Central memory CD4-positive, alpha-beta T cell (primary cell): ENCODE data around the gene CRB1.
A peak's percentile ranks its signal among the peaks of the same experiment; 100 is the strongest.
"Not testable (repeated sequence)": the region's sequence is repeated elsewhere in the genome, so short reads cannot be mapped to it uniquely, and the experiment has no call there.

Experiments
- DNase-seq: peaks from one replicate; pipeline ENCODE4 v3.0.0; 2022

Gene CRB1

DNA sequence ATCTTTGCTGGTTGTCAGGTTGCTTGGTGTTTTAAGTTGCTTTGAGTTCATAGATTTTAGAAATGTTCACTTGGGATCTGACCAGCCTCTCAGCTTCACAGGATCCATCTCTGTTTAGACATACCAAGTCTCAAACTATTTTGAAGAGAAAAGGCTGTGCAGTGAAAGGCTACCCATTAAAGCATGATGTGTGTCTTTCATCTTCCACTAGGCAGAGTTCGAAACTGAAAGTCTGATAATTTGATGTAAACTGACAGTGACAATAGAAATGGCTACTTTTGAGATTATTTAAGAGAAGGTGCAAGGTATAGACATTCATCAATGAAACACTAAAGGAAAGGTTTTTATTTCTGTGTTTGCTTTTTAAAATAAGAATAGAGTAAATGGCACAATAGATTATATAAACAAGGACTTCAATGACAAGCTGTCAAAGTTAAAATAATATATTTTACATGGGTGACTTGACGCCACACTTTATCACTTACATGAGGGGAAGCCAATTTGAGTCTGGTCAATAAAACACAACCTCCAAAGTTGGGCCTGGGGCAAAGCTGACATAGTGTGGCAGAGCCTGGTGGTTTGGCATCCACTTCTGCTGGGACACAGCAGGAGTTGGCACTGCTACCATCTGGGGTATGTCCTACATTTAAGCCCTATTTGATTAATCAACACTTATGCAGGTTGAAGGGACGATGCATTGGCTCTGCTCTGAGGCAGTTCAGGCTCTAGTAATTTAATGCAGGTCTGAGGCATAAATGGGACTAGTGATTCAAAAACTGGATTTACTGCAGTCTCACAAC is 197.7 kb downstream of the CRB1 start:
- DNase-seq = no peak

DNA sequence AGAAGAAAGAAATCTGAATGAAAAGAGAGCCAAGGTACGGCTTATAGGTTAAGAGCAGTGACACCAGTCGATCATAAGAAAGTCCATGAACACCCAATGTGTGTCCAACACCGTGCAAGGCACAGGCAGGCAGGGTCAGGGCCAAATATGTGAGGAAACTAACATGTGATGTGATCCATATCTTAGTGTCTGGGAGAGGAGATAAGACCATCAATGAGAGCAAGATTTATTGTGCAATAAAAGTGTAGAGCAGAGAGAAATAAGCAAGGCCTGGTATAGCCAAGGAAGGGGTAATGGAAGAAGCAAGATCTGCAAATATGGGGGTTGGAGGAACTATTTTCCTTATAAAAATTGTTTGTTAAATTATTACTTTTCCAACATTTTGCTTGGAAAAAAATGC is 198.8 kb downstream of the CRB1 start:
- DNase-seq = no peak

DNA sequence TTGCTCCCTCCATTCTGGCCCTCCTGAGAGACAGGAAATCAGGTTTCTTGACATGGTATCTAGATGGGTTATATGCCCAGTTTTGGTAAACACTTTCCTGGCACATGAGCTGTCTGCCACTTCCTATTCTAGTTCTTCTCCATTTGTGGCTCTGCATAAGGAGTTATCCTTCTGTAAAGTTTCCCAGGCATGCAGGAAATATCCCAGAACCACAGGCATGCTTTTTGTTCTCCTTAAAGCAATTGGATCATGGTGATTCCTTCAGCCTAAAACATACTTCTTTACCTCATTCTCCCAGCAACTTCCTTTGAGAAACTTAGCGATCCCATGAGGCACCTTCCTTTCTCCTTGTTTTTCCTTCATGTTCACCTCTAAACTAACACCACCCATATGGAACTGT is 199.8 kb downstream of the CRB1 start:
- no peak for DNase-seq

DNA sequence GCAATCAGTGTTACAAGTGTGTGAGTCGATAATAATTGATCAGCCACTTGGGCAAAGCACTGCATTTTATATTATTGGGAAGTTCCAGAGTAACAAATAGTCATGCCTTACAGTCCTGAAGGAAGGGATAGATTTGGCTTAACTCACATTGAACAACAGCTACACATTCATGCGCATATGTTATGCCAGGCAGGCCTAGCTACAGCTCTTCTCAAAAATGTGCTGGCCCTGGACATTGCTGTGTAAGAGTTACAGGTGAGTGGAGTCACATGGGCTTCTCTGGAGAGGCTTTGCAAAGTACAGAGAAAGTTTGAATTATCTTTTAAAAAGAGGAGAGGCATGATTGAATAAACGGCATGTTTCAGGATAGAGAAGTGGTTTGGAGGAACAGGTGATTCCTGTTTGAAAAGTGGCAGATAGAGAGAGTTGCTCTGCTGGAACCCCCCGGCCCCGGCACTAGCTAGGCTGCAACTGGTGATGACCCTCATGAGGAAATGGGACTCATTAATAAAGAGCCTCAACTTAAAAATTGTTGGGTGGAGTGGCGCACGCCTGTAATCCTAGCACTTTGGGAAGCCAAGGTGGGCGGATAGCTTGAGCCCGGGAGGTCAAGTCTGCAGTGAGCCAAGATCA is 200.6 kb downstream of the CRB1 start:
- no peak for DNase-seq

DNA sequence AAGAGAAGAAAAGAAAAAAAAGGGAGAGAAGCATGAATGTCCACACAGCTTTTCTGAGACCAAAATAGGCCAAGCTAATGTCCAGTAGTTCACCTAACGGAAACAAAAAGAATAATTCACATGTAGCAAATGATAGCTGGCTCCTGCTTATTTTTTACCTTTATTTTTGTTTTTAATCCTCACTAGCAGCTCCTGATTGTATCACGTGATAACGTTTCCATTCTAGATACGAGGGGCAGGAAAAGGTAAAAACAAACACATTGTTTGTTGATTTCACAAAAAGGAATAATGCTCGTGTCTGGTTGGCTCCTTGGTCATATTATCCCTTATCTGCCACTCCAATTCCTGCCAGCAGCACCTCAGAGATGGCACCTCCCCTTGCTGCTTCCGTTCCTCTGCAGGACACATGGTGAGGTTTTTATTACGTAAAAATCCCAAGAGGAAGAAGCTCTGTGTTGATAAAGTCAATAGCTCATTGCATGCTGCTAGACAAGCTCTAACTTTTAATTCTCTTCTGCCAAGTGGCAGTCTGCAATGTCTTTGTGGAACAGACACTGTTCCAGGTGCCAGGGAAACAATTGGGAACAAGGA is 201.7 kb downstream of the CRB1 start:
- no peak for DNase-seq

DNA sequence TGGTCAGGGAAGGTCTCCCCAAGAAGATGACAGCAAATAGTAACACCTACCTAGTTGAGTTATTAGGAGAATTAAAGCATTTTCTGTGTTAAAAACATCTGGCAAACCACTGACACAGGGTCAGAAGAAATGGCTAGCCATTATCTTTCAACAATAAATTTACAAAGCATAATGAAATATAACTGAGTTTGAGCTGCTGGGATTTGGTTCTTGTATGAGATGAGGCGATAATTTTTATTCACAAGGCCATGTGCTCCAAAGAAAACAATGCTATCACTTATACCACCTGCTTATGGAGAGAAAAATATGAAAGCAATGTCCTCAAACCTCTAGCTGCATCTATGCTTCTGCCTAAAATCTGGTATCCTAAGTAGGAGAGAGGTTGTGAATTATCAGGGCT is 202.3 kb downstream of the CRB1 start:
- DNase-seq = no peak

DNA sequence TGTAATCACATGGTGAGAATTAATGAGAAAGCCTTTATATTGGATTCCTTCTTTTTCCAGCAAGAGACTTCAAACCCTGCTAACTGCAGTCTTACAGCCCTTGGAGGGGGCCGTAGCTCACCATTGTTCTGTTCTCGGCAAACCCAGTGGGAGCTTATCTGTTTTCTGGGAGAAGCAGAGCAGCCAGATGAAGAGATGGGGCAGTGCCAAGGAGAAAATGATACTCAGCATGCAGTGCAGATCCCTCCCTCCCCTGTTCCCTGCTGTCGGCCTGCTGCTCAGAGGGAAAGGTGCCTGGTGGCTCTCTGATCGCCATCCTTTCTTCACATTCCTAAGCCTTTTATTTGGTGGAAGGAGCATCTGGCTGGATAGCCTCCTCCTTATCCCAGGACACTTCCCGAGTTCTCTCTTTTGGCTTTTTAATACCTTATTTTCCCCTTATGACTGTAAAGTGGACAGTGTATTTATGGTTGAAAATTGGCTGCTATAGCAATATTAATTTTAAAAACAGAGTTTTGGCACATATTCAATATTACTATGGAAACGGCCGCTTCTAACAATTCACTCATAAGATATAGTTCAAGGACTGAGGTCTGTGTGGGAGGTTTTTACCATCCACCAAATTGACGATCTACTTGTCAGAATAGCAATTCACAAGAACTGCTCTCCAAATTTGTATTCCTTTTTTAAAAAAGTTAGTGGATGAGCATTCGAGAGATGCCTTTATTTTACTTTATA is 203.4 kb downstream of the CRB1 start:
- DNase-seq = no peak

DNA sequence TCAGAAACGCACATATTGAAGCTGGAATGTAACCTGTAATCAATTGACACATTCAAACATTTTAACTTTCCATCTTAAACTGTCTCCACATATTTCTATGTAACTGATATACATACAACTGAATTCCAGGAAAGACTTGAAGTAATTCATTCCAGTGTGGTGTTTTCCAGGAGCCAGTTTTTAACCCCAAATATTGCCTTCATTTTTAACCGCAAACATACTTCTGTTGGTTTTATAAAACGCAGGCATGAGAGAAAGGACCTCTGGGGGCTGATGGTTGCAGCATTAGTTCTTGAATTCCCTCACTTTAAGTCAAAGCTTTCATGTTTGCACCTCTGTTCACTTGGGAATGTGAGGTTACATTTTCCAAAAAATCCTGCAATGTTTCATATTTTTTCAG is 204.1 kb downstream of the CRB1 start:
- DNase-seq = no peak

DNA sequence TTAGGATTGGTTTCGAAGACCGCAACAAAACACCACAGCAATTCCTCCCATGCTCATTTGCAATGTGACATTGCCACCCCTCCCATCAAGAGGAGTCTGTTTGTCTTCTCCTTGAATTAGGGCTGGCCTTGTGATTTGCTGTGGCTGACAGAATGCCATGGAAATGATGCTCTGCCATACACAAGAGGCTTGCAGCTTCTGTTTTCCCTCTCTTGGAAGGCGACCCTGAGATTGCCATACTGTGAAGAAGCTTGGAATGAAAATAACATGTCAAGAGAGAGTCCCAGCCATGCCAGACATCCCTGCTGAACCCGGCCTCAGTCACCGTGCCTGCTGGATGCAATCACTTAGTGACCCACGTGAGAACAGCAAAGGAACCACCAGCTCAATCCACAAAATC is 212.4 kb downstream of the CRB1 start:
- no peak for DNase-seq

DNA sequence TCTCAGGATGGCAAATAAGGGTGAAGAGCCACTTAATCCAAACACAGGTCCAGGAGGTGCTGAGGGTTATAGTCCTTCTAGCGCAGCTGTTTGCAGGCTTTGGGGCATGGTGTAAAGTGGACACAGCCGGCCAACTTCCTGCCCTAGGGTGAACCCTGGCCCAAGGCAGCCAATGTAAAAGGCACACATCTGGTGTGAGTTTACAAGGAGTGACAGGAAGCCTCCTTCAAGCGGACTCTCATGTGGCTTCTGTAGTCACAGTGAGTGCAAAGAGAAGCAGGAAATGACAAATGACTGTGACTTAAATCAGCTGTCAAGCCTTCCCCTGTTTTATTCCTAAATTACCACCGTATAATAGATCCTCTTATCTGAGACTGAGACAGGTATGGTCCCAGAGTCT is 213.0 kb downstream of the CRB1 start:
- DNase-seq = no peak

DNA sequence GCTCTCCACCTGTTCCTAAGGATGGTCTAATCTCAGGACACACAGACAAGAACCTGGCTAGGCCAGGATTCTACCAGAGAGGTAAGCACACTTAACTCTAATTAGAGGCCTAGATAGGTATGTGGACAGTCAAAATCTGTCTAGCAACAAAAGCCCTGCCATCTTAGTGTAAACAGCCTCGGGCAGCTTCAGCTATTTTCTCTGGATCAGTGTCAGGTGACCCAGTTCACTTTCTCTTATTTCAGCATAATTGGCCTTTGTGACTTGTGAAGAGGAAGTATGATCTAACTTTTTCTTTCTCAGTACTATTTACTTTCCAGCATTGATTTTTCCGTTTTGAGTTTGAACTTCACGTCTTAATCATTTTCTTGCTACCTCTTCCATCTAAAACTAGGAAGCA is 217.7 kb downstream of the CRB1 start:
- no peak for DNase-seq

DNA sequence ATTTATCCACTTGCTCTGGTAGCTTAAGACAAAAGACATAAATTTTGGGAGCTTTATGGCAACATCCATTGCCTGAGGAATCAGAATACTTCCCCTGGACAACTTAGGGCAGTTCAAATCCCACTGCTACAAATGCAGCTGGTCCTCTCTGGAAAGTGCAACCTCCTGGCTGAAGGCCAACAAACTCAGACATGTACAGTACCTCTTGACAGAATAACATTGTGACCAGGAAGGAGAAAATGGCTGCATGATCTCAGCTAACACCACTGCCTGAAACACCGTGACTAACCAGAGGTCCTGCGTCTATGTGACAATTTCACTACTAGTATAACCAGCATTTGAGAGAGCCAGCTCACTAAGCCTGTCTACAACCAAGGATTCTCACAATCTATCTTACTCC is 218.9 kb downstream of the CRB1 start:
- DNase-seq = no peak

DNA sequence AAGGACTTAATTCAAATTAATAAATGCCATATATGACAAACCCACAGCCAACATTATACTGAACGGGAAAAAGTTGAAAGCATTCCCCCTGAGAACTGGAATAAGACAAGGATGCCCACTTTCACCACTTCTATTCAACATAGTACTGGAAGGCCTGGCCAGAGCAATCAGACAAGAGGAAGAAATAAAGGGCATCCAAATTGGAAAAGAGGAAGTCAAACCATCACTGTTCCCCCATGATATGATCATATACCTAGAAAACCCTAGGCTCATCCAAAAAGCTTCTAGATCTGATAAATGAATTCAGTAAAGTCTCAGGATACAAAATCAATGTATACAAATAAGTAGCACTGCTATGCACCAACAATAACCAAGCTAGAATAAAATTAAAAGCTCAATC is 223.5 kb downstream of the CRB1 start:
- DNase-seq = not testable (repeated sequence)

DNA sequence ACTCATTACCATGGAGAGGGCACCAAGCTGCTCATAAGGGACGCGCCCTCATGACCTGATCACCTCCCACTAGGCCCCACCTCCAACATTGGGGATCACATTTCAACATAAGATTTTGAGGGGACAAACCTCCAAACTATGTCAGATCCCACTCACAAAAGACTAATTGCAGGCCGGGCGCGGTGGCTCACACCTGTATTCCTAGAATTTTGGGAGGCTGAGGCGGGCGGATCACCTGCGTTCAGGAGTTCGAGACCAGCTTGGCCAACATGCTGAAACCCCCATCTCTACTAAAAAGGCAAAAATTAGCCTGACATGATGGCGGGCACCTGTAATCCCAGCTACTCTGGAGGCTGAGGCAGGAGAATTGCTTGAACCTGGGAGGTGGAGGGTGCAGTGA is 228.7 kb downstream of the CRB1 start:
- no peak for DNase-seq

DNA sequence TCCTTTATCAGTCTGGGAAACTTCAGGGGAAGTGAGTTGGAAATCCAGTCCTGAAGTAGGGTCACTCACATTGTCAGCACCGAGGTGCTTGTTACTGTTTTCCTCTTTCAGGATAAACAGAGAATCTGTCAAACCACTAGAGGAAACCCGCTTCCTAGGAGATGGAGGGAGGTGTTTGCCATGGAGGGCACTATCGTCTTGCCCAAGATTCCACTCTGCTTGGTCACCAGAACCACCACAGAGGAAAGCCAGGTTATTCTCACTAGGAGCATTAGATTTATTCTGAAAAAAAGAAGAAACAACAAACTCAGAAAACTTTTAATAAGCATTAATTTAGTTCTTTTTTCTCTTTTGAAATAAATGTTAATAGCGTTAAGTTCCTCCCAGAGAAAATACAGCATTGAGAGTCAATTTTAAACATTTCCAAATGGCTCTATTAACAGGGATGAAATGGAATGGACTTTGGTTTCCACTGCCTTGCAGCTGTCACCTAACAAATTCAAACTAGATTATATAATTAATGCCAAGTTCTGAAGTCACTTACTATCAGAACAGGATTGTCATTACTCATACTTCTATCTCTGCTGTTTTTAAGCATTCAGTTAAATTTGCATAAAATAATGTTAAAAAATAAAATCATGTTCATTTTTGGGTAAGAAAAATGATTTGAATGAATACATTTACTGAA is 242.8 kb downstream of the CRB1 start:
- no peak for DNase-seq

DNA sequence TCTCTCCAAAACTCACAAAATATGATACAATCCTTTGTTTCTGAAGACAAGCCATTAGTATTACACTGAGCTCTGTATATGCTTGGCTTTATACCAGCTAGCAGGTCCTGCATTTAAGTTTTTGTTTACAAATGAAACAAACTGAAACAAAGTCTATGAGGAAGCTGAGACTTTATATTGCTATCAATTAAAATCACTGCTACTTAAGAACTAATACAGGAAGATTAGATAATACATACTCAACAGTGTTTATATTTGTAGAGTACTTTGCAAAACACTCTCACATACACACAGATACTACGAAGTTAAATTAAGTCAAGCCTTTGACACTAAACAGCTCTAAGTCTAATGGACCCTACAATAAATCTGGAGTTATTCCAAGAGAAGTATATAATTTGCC is 247.4 kb downstream of the CRB1 start:
- no peak for DNase-seq

DNA sequence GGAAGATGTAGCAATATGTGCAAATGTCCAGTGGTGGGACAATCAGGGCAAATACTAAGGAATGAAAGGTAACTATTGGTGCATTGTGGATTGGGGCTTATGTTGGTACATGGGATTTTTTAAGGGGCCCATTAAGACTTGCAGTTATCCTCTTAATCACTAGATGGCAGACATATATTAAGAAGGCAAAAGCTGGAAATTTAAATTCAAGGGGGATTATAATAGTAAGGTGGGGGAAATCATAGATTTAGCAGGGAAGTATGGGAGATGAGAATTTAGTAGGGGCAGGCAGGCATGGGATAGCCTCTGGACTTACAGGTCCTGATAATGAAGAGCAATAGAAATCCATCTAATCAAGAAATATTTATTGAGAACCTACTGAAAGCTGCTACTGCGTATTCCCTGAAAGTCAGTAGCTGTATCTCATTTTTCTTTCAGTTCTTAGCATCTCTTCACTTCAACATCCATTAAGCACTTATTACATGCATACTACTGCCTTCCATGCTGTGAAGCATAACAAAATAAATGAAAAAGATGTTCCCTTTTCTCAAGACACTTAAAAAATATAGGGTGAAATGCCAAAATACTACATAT is 251.8 kb downstream of the CRB1 start:
- no peak for DNase-seq

DNA sequence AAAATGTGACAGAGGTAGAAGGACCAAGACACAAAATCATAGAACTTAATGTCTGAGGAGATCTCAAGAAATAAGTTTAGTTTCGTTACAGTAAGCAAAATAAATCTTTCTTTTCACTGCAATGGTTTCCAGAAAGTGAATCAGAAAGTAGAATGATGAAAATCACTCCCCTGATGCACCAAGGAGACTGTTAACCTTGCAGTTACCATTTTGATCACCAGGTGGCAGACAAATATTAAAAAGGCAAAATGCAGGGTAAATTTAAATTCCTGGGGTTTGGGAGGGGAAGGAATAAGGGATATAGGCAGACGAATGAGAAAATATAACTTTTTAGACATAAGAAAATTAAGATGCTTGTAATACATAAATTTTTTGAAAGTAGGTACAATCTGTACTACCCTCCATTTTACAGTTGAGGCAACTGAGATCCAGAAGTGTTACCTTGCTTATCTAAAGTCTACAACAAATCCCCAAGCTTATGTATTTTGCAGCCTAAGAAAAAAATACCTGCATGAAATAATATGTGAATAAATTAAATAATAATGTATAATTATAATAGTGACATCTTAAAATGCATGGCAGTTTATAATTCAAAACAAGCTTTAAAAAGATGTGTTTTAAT is 253.2 kb downstream of the CRB1 start:
- peak; percentile 8 for DNase-seq

DNA sequence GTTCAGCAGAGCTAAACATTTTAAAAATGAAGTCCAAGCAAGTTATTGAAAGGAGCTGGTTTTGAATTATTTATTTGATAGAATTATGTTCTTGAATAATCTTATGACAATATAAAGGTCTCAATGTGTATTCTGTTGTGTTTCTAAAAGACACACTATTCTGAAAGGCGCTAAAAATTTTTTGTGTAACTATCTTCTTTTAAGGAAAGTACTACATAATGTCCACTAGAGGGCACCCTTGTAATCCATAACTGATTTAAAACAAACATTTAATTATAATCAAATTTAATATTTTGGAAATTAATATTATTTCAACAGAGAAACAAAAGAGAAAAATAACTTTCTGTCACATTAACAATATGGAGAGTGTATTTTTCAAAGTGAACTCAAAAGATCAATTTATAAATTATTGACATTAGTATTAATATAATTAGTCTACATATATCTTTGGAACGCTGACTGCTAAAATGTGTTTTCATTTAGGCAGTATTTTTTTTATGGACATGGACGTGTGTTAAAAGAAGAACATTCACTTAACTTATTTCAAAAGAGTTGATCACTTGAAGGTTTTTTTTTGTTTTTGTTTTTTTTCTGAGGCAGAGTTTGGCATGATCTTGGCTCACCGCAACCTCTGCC is 258.8 kb downstream of the CRB1 start:
- peak; percentile 27 for DNase-seq
